ENCODE measurements around the gene CACNA2D1. TPM values are rescaled to one million over a fixed set of nuclear protein-coding genes. Genes with fewer than 3 reads are reported as not detected.

The CACNA2D1 gene
- total RNA-seq, 3 donors from 2014 or later (not counting 1 experiment from before 2014, with no cell fraction given), result not detected

DNA sequence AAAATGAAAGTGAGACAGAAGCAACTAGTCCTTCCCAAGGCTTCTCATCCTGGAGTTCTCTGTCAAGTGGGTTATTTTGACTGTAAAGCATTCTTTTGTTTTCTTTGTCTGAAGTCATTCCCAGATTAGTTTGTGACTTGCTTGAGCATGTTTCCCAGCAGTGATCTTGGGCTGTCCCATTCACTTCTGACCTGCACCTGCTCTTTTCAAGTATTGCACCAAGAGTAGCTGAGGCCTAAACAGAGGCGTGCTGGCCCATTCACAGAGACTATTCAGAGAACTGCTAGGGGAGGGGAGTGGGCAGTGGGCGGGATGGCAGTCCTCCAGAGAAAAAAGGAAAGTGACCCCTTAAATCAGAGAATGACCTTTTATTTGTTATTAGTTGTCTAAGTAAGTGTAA lies 61.3 kb downstream of the CACNA2D1 start:
- H3K27me3 ChIP-seq (ENCODE audit: control insufficient read depth, insufficient read depth, low read length), result no peaks in the 10 kb centered on the region
- no peaks in the 10 kb centered on the region for H3K36me3 Mint-ChIP-seq
- H3K27me3 Mint-ChIP-seq (ENCODE audit: low read depth in 2 of 2), result no peaks in the 10 kb centered on the region
- no peak overlapping the region for H3K4me3 ChIP-seq (ENCODE audit: low read length)
- no peaks in the 10 kb centered on the region for H3K9me3 ChIP-seq (ENCODE audit: control insufficient read depth, insufficient read depth, low read length)
- WGBS (ENCODE audit: insufficient coverage), result 84% methylated on average over 2 of the region's 2 CpGs
- no peak overlapping the region for H3K4me3 Mint-ChIP-seq
- H3K4me1 Mint-ChIP-seq, result no peaks in the 10 kb centered on the region
- H3K36me3 ChIP-seq (ENCODE audit: control insufficient read depth, insufficient read depth, low read length), result no peaks in the 10 kb centered on the region
- H3K9me3 Mint-ChIP-seq, result peaks cover 2 to 3% of the 10 kb centered on the region in 2 donors
- no peak for DNase-seq
- TF ChIP-seq, protein P1, sequence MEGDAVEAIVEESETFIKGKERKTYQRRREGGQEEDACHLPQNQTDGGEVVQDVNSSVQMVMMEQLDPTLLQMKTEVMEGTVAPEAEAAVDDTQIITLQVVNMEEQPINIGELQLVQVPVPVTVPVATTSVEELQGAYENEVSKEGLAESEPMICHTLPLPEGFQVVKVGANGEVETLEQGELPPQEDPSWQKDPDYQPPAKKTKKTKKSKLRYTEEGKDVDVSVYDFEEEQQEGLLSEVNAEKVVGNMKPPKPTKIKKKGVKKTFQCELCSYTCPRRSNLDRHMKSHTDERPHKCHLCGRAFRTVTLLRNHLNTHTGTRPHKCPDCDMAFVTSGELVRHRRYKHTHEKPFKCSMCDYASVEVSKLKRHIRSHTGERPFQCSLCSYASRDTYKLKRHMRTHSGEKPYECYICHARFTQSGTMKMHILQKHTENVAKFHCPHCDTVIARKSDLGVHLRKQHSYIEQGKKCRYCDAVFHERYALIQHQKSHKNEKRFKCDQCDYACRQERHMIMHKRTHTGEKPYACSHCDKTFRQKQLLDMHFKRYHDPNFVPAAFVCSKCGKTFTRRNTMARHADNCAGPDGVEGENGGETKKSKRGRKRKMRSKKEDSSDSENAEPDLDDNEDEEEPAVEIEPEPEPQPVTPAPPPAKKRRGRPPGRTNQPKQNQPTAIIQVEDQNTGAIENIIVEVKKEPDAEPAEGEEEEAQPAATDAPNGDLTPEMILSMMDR (IDR thresholded peaks at IDR 0.05), result no peak
- intact Hi-C loops (cut with micrococcal nuclease), result no loop called here
- ATAC-seq, result no peak
- no peak overlapping the region for H3K27ac ChIP-seq (ENCODE audit: low read length)
- no peak overlapping the region for H3K27ac Mint-ChIP-seq
- no peaks in the 10 kb centered on the region for H3K4me1 ChIP-seq (ENCODE audit: control insufficient read depth, insufficient read depth, low read length)

DNA sequence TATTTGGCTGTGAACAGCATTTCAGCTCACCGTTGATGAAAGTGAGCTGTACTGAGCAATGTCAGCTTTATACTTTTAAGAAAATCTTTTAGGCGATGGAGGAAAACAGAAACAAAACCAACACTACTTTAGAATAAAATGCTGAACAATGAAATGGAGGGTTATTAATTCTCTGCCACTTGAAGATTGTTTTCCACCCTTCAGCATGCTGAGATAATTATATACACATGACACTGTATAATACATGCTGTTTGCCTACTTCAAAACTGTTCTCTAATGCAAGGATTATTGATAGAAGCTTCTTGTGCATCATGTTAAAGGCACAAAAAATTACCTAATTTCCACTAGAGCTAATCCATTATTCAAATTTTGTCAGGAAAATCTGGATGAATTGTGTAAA lies 66.8 kb downstream of the CACNA2D1 start:
- Histone ChIP-seq H3K4me3 (ENCODE audit: low read length) (no peak overlapping the region), H3K27ac (ENCODE audit: low read length) (no peak overlapping the region), H3K9me3 (ENCODE audit: control insufficient read depth, insufficient read depth, low read length) (no peaks in the 10 kb centered on the region), H3K4me1 (ENCODE audit: control insufficient read depth, insufficient read depth, low read length) (no peaks in the 10 kb centered on the region), H3K36me3 (ENCODE audit: control insufficient read depth, insufficient read depth, low read length) (no peaks in the 10 kb centered on the region), H3K27me3 (ENCODE audit: control insufficient read depth, insufficient read depth, low read length) (no peaks in the 10 kb centered on the region)
- Mint-ChIP-seq H3K36me3 (no peaks in the 10 kb centered on the region), H3K9me3 (peaks cover 0 to 6% of the 10 kb centered on the region in 2 donors), H3K4me3 (no peak overlapping the region), H3K4me1 (no peaks in the 10 kb centered on the region), H3K27ac (no peak overlapping the region), H3K27me3 (ENCODE audit: low read depth in 2 of 2) (no peaks in the 10 kb centered on the region)
- intact Hi-C loops (cut with micrococcal nuclease), result no loop called here
- WGBS (ENCODE audit: insufficient coverage), result 83% methylated on average over 1 of the region's 2 CpGs
- TF ChIP-seq, protein P1 (IDR thresholded peaks at IDR 0.05), result no peak
- no peak for DNase-seq
- ATAC-seq, result no peak

DNA sequence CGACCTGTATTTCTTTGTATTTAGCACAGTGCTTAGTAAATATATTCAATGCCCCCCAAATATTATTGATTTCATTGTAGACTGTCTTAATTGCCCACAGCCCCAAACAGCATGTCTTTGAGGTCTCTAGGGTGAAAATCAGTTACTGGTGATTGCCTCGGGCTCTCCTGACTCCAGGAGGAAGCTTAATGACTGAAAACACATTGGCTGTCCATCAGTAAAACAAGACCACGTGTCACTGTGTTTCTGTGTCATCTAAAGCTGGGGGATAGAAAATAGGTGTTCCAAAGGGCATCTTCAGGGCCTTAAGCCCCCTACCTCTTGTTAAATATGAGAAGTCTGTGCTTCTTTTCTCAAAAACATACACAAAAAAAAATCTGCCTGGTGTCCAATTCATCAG lies 67.9 kb downstream of the CACNA2D1 start:
- H3K4me3 Mint-ChIP-seq, result no peak overlapping the region
- no peaks in the 10 kb centered on the region for H3K36me3 ChIP-seq (ENCODE audit: control insufficient read depth, insufficient read depth, low read length)
- no peaks in the 10 kb centered on the region for H3K27me3 ChIP-seq (ENCODE audit: control insufficient read depth, insufficient read depth, low read length)
- TF ChIP-seq, protein P1 (IDR thresholded peaks at IDR 0.05), result no peak
- ATAC-seq (no peak), DNase-seq (no peak)
- H3K27ac Mint-ChIP-seq, result no peak overlapping the region
- H3K27ac ChIP-seq (ENCODE audit: low read length), result no peak overlapping the region
- no peak overlapping the region for H3K4me3 ChIP-seq (ENCODE audit: low read length)
- H3K36me3 Mint-ChIP-seq, result no peaks in the 10 kb centered on the region
- 50% methylated on average over 1 of the region's 3 CpGs for WGBS (ENCODE audit: insufficient coverage)
- intact Hi-C loops (cut with micrococcal nuclease), result no loop called here
- H3K9me3 ChIP-seq (ENCODE audit: control insufficient read depth, insufficient read depth, low read length), result no peaks in the 10 kb centered on the region
- no peaks in the 10 kb centered on the region for H3K4me1 ChIP-seq (ENCODE audit: control insufficient read depth, insufficient read depth, low read length)
- peaks cover 0 to 6% of the 10 kb centered on the region in 2 donors for H3K9me3 Mint-ChIP-seq
- no peaks in the 10 kb centered on the region for H3K27me3 Mint-ChIP-seq (ENCODE audit: low read depth in 2 of 2)
- H3K4me1 Mint-ChIP-seq, result no peaks in the 10 kb centered on the region

DNA sequence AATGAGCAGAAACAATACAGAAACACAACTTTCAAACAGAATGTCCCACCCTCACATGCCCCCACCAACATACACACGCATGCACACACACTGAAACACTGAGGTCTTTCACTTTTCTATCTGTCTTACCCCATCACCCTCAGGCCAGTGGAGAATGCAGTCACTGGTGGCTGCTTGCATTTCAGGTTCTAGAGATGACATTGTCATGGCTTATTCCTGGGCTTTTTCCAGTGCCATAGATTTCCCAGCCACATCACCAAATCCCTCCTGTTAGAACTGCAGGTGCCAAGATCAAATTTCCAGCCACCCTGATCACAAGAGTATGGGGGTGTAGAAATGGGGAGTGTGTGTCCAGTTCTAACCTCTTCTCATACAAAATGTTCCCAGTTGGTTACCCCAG lies 68.4 kb downstream of the CACNA2D1 start:
- Mint-ChIP-seq H3K27me3 (ENCODE audit: low read depth in 2 of 2) (no peaks in the 10 kb centered on the region), H3K4me3 (no peak overlapping the region), H3K36me3 (no peaks in the 10 kb centered on the region), H3K27ac (no peak overlapping the region), H3K4me1 (no peaks in the 10 kb centered on the region), H3K9me3 (peaks cover 0 to 6% of the 10 kb centered on the region in 2 donors)
- Histone ChIP-seq H3K4me1 (ENCODE audit: control insufficient read depth, insufficient read depth, low read length) (no peaks in the 10 kb centered on the region), H3K4me3 (ENCODE audit: low read length) (no peak overlapping the region), H3K9me3 (ENCODE audit: control insufficient read depth, insufficient read depth, low read length) (no peaks in the 10 kb centered on the region), H3K27me3 (ENCODE audit: control insufficient read depth, insufficient read depth, low read length) (no peaks in the 10 kb centered on the region), H3K36me3 (ENCODE audit: control insufficient read depth, insufficient read depth, low read length) (no peaks in the 10 kb centered on the region), H3K27ac (ENCODE audit: low read length) (no peak overlapping the region)
- 92% methylated on average over 1 of the region's 1 CpG for WGBS (ENCODE audit: insufficient coverage)
- ATAC-seq (no peak), DNase-seq (no peak)
- intact Hi-C loops (cut with micrococcal nuclease), result no loop called here
- TF ChIP-seq, protein P1 (IDR thresholded peaks at IDR 0.05), result no peak
